ENCODE results near the gene WNT16.
"Not testable (repeated sequence)": the region's sequence is repeated elsewhere in the genome, so short reads cannot be mapped to it uniquely, and the experiment has no call there.

The WNT16 gene

GRCh38 chr7:121304102-121304658, 24.6 kb upstream of the WNT16 start:
- DNase-seq: no peak
- in situ Hi-C loops (cut with MboI; ENCODE audit: low pct_unique_long_range_greater_than_20kb, low sequenced_read_pairs): no loop called here

- no peak for DNase-seq
- in situ Hi-C loops (cut with MboI; ENCODE audit: low pct_unique_long_range_greater_than_20kb, low sequenced_read_pairs): no loop called here
Measured at GRCh38 chr7:121305109-121305508, 23.7 kb upstream of the WNT16 start.

GRCh38 chr7:121306565-121306964, 22.2 kb upstream of the WNT16 start:
- no peak for DNase-seq
- in situ Hi-C loops (cut with MboI; ENCODE audit: low pct_unique_long_range_greater_than_20kb, low sequenced_read_pairs): no loop called here

GRCh38 chr7:121307021-121307574, 21.7 kb upstream of the WNT16 start:
- in situ Hi-C loops (cut with MboI; ENCODE audit: low pct_unique_long_range_greater_than_20kb, low sequenced_read_pairs): no loop called here
- no peak for DNase-seq

GRCh38 chr7:121313220-121313792, 15.5 kb upstream of the WNT16 start:
- in situ Hi-C loops (cut with MboI; ENCODE audit: low pct_unique_long_range_greater_than_20kb, low sequenced_read_pairs): no loop called here
- DNase-seq: no peak

GRCh38 chr7:121313793-121314676, 14.8 kb upstream of the WNT16 start:
- no peak for DNase-seq
- in situ Hi-C loops (cut with MboI; ENCODE audit: low pct_unique_long_range_greater_than_20kb, low sequenced_read_pairs): no loop called here

- in situ Hi-C loops (cut with MboI; ENCODE audit: low pct_unique_long_range_greater_than_20kb, low sequenced_read_pairs); DNase-seq: not testable (repeated sequence)
Measured at GRCh38 chr7:121315170-121315569, 13.6 kb upstream of the WNT16 start.

GRCh38 chr7:121322460-121322859, 6.3 kb upstream of the WNT16 start:
- no peak for DNase-seq
- in situ Hi-C loops (cut with MboI; ENCODE audit: low pct_unique_long_range_greater_than_20kb, low sequenced_read_pairs): no loop called here

- in situ Hi-C loops (cut with MboI; ENCODE audit: low pct_unique_long_range_greater_than_20kb, low sequenced_read_pairs): no loop called here
- no peak for DNase-seq
Measured at GRCh38 chr7:121323515-121324302, 5.1 kb upstream of the WNT16 start.

- no peak for DNase-seq
- in situ Hi-C loops (cut with MboI; ENCODE audit: low pct_unique_long_range_greater_than_20kb, low sequenced_read_pairs): no loop called here
Measured at GRCh38 chr7:121327671-121328070, 1.1 kb upstream of the WNT16 start.

- in situ Hi-C loops (cut with MboI; ENCODE audit: low pct_unique_long_range_greater_than_20kb, low sequenced_read_pairs): no loop called here
- DNase-seq: no peak
Measured at GRCh38 chr7:121329191-121330052, 622 bp downstream of the WNT16 start.

GRCh38 chr7:121330053-121330833, 1.4 kb downstream of the WNT16 start:
- no peak for DNase-seq

GRCh38 chr7:121331048-121331447, 2.2 kb downstream of the WNT16 start:
- DNase-seq: no peak
- in situ Hi-C loops (cut with MboI; ENCODE audit: low pct_unique_long_range_greater_than_20kb, low sequenced_read_pairs): no loop called here

More at GRCh38 chr7:121330053-121330833, 1.4 kb downstream of the WNT16 start:
- in situ Hi-C loops (cut with MboI; ENCODE audit: low pct_unique_long_range_greater_than_20kb, low sequenced_read_pairs): no loop called here

GRCh38 chr7:121331574-121331973, 2.8 kb downstream of the WNT16 start:
- in situ Hi-C loops (cut with MboI; ENCODE audit: low pct_unique_long_range_greater_than_20kb, low sequenced_read_pairs): no loop called here
- DNase-seq: no peak

GRCh38 chr7:121334376-121334775, 5.6 kb downstream of the WNT16 start:
- in situ Hi-C loops (cut with MboI; ENCODE audit: low pct_unique_long_range_greater_than_20kb, low sequenced_read_pairs): no loop called here
- no peak for DNase-seq

GRCh38 chr7:121334875-121335648, 6.3 kb downstream of the WNT16 start:
- in situ Hi-C loops (cut with MboI; ENCODE audit: low pct_unique_long_range_greater_than_20kb, low sequenced_read_pairs): no loop called here
- DNase-seq: no peak

GRCh38 chr7:121336579-121336978, 7.8 kb downstream of the WNT16 start:
- in situ Hi-C loops (cut with MboI; ENCODE audit: low pct_unique_long_range_greater_than_20kb, low sequenced_read_pairs): no loop called here
- no peak for DNase-seq

Data from KBM-7 (cell line).